ENCODE measurements around the gene CDYL2.
"Not testable (repeated sequence)": the region's sequence is repeated elsewhere in the genome, so short reads cannot be mapped to it uniquely, and the experiment has no call there.

The CDYL2 gene

GRCh38 chr16:80650281-80650680 is 154.1 kb downstream of the CDYL2 start:
- in situ Hi-C loops (cut with MboI; ENCODE audit: low sequenced_read_pairs): not testable (repeated sequence)

- in situ Hi-C loops (cut with MboI; ENCODE audit: low sequenced_read_pairs): no loop called here
These were observed 164.1 kb downstream of the CDYL2 start for GRCh38 chr16:80640316-80640715.

GRCh38 chr16:80639636-80640035 is 164.8 kb downstream of the CDYL2 start:
- in situ Hi-C loops (cut with MboI; ENCODE audit: low sequenced_read_pairs): no loop called here

GRCh38 chr16:80637621-80638020 is 166.8 kb downstream of the CDYL2 start:
- in situ Hi-C loops (cut with MboI; ENCODE audit: low sequenced_read_pairs): no loop called here

- in situ Hi-C loops (cut with MboI; ENCODE audit: low sequenced_read_pairs): no loop called here
These were observed 172.8 kb downstream of the CDYL2 start for GRCh38 chr16:80631581-80631980.

GRCh38 chr16:80628254-80628653 is 176.1 kb downstream of the CDYL2 start:
- in situ Hi-C loops (cut with MboI; ENCODE audit: low sequenced_read_pairs): no loop called here

- in situ Hi-C loops (cut with MboI; ENCODE audit: low sequenced_read_pairs): no loop called here
These were observed 177.3 kb downstream of the CDYL2 start for GRCh38 chr16:80627108-80627507.

- in situ Hi-C loops (cut with MboI; ENCODE audit: low sequenced_read_pairs): no loop called here
These were observed 181.0 kb downstream of the CDYL2 start for GRCh38 chr16:80623376-80623775.

GRCh38 chr16:80622007-80622406 is 182.4 kb downstream of the CDYL2 start:
- in situ Hi-C loops (cut with MboI; ENCODE audit: low sequenced_read_pairs): no loop called here

- in situ Hi-C loops (cut with MboI; ENCODE audit: low sequenced_read_pairs): no loop called here
These were observed 183.4 kb downstream of the CDYL2 start for GRCh38 chr16:80620736-80621605.

- in situ Hi-C loops (cut with MboI; ENCODE audit: low sequenced_read_pairs): no loop called here
These were observed 184.6 kb downstream of the CDYL2 start for GRCh38 chr16:80619824-80620223.

- in situ Hi-C loops (cut with MboI; ENCODE audit: low sequenced_read_pairs): no loop called here
These were observed 185.3 kb downstream of the CDYL2 start for GRCh38 chr16:80618862-80619648.

- in situ Hi-C loops (cut with MboI; ENCODE audit: low sequenced_read_pairs): no loop called here
These were observed 188.0 kb downstream of the CDYL2 start for GRCh38 chr16:80616362-80616761.

- in situ Hi-C loops (cut with MboI; ENCODE audit: low sequenced_read_pairs): no loop called here
These were observed 188.7 kb downstream of the CDYL2 start for GRCh38 chr16:80615735-80616134.

GRCh38 chr16:80614908-80615671 is 189.3 kb downstream of the CDYL2 start:
- in situ Hi-C loops (cut with MboI; ENCODE audit: low sequenced_read_pairs): no loop called here

GRCh38 chr16:80612461-80613017 is 191.9 kb downstream of the CDYL2 start:
- in situ Hi-C loops (cut with MboI; ENCODE audit: low sequenced_read_pairs): no loop called here

- in situ Hi-C loops (cut with MboI; ENCODE audit: low sequenced_read_pairs): no loop called here
These were observed 192.5 kb downstream of the CDYL2 start for GRCh38 chr16:80611930-80612327.

GRCh38 chr16:80611171-80611929 is 193.0 kb downstream of the CDYL2 start:
- in situ Hi-C loops (cut with MboI; ENCODE audit: low sequenced_read_pairs): no loop called here

GRCh38 chr16:80610481-80611156 is 193.8 kb downstream of the CDYL2 start:
- in situ Hi-C loops (cut with MboI; ENCODE audit: low sequenced_read_pairs): no loop called here

- in situ Hi-C loops (cut with MboI; ENCODE audit: low sequenced_read_pairs): no loop called here
These were observed 195.5 kb downstream of the CDYL2 start for GRCh38 chr16:80608946-80609345.
